OCI-LY3 (cell line): Measurements from ENCODE around the gene AFDN.

Experiments
- CTCF ChIP-seq: fragments of 200-600, 300-600 bp; sonication (generic); IDR thresholded peaks from 2 replicates; pipeline ENCODE4 v1.5.1; 2014; ENCODE audit warnings: antibody characterized with exemption, low read length, low read depth
- EZH2phosphoT487 ChIP-seq: fragments of 200-600 bp; shearing (Covaris generic); IDR thresholded peaks from 2 replicates; pipeline ENCODE4 v1.6.1; 2018; ENCODE audit warnings: antibody characterized with exemption, mixed run types, low read depth

- no peak for TF ChIP-seq CTCF
- TF ChIP-seq EZH2phosphoT487, result no peak
Measured at GRCh38 chr6:167843023-167843422, 16.3 kb downstream of the AFDN start.
